GM19025 (cell line): ENCODE results near the gene ECE2.
"Not testable (repeated sequence)": the region's sequence is repeated elsewhere in the genome, so short reads cannot be mapped to it uniquely, and the experiment has no call there.

Source experiments
- ATAC-seq: cut with Tn5 transposase; IDR thresholded peaks from one replicate; pipeline ENCODE4 v1.9.1; 2021; ENCODE audit warnings: mild to moderate bottlenecking, low read depth, moderate library complexity; ENCODE audit not compliant: unreplicated experiment

The ECE2 gene

GRCh38 chr3:184335291-184335660 is 59.5 kb downstream of the ECE2 start:
- no peak for ATAC-seq

GRCh38 chr3:184335661-184336546 is 60.1 kb downstream of the ECE2 start:
- peak; percentile 81 for ATAC-seq

GRCh38 chr3:184336547-184337398 is 61.0 kb downstream of the ECE2 start:
- no peak for ATAC-seq

- ATAC-seq: no peak
Measured at GRCh38 chr3:184337399-184337714, 61.5 kb downstream of the ECE2 start, which contains the start of gene FAM131A. TSS of gene FAM131A (plus strand) at chr3:184337600. CDS start at chr3:184337631, 31 bp downstream.

- no peak for ATAC-seq
Measured at GRCh38 chr3:184337981-184338380, 62.2 kb downstream of the ECE2 start.

- no peak for ATAC-seq
Measured at GRCh38 chr3:184338511-184338945, 62.7 kb downstream of the ECE2 start.

- no peak for ATAC-seq
Measured at GRCh38 chr3:184339001-184339400, 63.2 kb downstream of the ECE2 start.

GRCh38 chr3:184339451-184340135 is 63.8 kb downstream of the ECE2 start:
- not testable (repeated sequence) for ATAC-seq

- ATAC-seq: no peak
Measured at GRCh38 chr3:184341925-184342324, 66.1 kb downstream of the ECE2 start.
